Keratinocyte (primary cell): ENCODE data around the gene CACNA2D4. TPM values are rescaled to one million over a fixed set of nuclear protein-coding genes. Genes with fewer than 3 reads are reported as not detected.
A peak's percentile ranks its signal among the peaks of the same experiment; 100 is the strongest.

Experiments
- DNase-seq: peaks from one replicate; pipeline ENCODE4 v3.0.0-alpha.2; 2011; ENCODE audit warnings: low read depth, missing footprints, low spot score
- FAIRE-seq: peaks from 2 replicates; lab custom pipeline; 2011; peaks lifted over from hg19 to GRCh38; lab: Jason Lieb, UNC
- H2AFZ ChIP-seq: 2 replicates; pipeline ENCODE4 v1.6.0; 2012; ENCODE audit warnings: low read length, control low read depth, inconsistent platforms; ENCODE audit not compliant: control insufficient read depth
- H3K27ac ChIP-seq: 2 replicates; pipeline ENCODE4 v1.5.1; 2011; ENCODE audit warnings: low read length; ENCODE audit not compliant: control insufficient read depth, insufficient read depth
- H3K27me3 ChIP-seq: 3 replicates; pipeline ENCODE4 v1.6.0; 2011; ENCODE audit warnings: low read length; ENCODE audit not compliant: control insufficient read depth, insufficient read depth; ENCODE audit errors: extremely low read depth
- H3K36me3 ChIP-seq, 2 experiments: 2 replicates in 1 of 2; 3 replicates in 1 of 2; pipeline ENCODE4 v1.5.1; 2011; ENCODE audit warnings: low read length in 2 of 2, mild to moderate bottlenecking in 1 of 2; ENCODE audit not compliant: control insufficient read depth in 2 of 2, insufficient read depth in 2 of 2; ENCODE audit errors: extremely low read depth in 1 of 2
- H3K4me1 ChIP-seq: 3 replicates; pipeline ENCODE4 v1.5.1; 2011; ENCODE audit warnings: low read length; ENCODE audit not compliant: control insufficient read depth, insufficient read depth; ENCODE audit errors: extremely low read depth
- H3K4me2 ChIP-seq: 3 replicates; pipeline ENCODE4 v1.6.0; 2011; ENCODE audit warnings: low read depth, low read length; ENCODE audit not compliant: control insufficient read depth, insufficient read depth; ENCODE audit errors: extremely low read depth
- H3K4me3 ChIP-seq, 3 experiments: fragments of 200-600 bp in 1 of 3; sonication (generic) in 1 of 3; 2 replicates in 2 of 3; 3 replicates in 1 of 3; pipeline ENCODE4 v1.5.1; 2011 to 2016; ENCODE audit warnings: low read length in 3 of 3, mild to moderate bottlenecking in 3 of 3, control low read depth in 2 of 3, inconsistent platforms in 1 of 3, low read depth in 1 of 3, mixed read lengths in 1 of 3, mixed run types in 1 of 3, moderate library complexity in 1 of 3; ENCODE audit not compliant: control insufficient read depth in 2 of 3, insufficient read depth in 2 of 3; ENCODE audit errors: extremely low read depth in 1 of 3
- H3K79me2 ChIP-seq: 2 replicates; pipeline ENCODE4 v1.6.0; 2012; ENCODE audit warnings: low read length; ENCODE audit not compliant: control insufficient read depth, insufficient read depth
- H3K9ac ChIP-seq: 3 replicates; pipeline ENCODE4 v1.6.0; 2011; ENCODE audit warnings: low read length; ENCODE audit not compliant: control insufficient read depth, insufficient read depth; ENCODE audit errors: extremely low read depth
- H3K9me1 ChIP-seq: 3 replicates; pipeline ENCODE4 v1.6.0; 2011; ENCODE audit warnings: low read length; ENCODE audit not compliant: control insufficient read depth, insufficient read depth; ENCODE audit errors: extremely low read depth
- H3K9me3 ChIP-seq: 2 replicates; pipeline ENCODE4 v1.5.1; 2012; ENCODE audit warnings: low read depth, low read length; ENCODE audit not compliant: control insufficient read depth
- H4K20me1 ChIP-seq: 3 replicates; pipeline ENCODE4 v1.6.0; 2011; ENCODE audit warnings: low read length; ENCODE audit not compliant: control insufficient read depth, insufficient read depth; ENCODE audit errors: extremely low read depth
- EZH2 ChIP-seq: IDR thresholded peaks from one replicate; pipeline ENCODE4 v1.6.1; 2012; ENCODE audit warnings: inconsistent platforms, mild to moderate bottlenecking, low read length, moderate library complexity
- dilution Hi-C: fragments of 300-500 bp; cut with MboI; formaldehyde crosslinking; loops from one replicate; pipeline ENCODE4 v1.7.0; 2020; ENCODE audit warnings: low sequenced_read_pairs; ENCODE audit not compliant: extremely low pct_ligation_motif_present
- polyA plus RNA-seq, 5 experiments: library from polyadenylated mRNA; depleted of rRNA in 3 of 5; stranded (reverse) in 3 of 5; stranded (forward) in 1 of 5; unstranded in 1 of 5; fragments of >200 nt; gene quantifications; 1 replicate in 1 of 5; 2 replicates in 3 of 5; 3 replicates in 1 of 5; pipeline versions ENCODE4 v1.2.1 to v1.2.3, GENCODE V29; 2011 to 2012; ENCODE audit warnings: missing spikeins in 2 of 5, low read depth in 1 of 5, low replicate concordance in 1 of 5
- TF ChIP-seq, protein P1 (sequence below), 3 experiments: IDR thresholded peaks in 1 of 3; conservative IDR thresholded peaks in 1 of 3; optimal IDR thresholded peaks in 1 of 3; 2 replicates in 2 of 3; 3 replicates in 1 of 3; pipeline versions ENCODE3 to v1.5.1; 2011; ENCODE audit warnings: low read length in 3 of 3, mild to moderate bottlenecking in 3 of 3, moderate library complexity in 2 of 3, control low read depth in 1 of 3, inconsistent platforms in 1 of 3; ENCODE audit not compliant: insufficient read depth in 2 of 3; ENCODE audit errors: extremely low read depth in 1 of 3

The CACNA2D4 gene
- polyA plus RNA-seq, 1 donor (not counting 4 experiments of a cell fraction or from before 2014, with no cell fraction given) = 0.09 TPM

DNA sequence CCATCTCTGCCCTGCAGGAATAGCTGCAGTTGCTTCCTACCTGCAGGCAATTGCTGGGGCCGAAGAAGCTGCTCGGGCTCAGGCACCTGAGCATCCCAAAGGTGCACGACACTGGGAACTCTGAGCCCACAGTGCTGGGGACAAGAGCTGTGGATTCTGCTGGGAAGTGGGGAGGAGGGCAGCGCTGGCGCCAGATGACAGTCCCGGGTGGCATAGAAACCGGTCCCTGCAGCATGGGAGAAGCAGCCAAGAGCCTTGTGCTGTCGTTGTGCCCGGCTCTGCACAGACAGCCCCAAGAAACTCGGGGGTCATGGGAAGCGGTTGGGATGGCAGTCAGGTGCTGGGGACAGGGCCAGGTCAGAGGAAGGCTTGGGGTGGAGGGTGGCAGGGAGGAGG lies 97.6 kb downstream of the CACNA2D4 start:
- Histone ChIP-seq H3K9me1 (no peaks in the 10 kb centered on the region), H3K4me2 (no peak overlapping the region), H3K4me1 (no peaks in the 10 kb centered on the region), H3K27me3 (peaks cover 54% of the 10 kb centered on the region), H2AFZ (no peak overlapping the region), H4K20me1 (no peaks in the 10 kb centered on the region), H3K36me3 (no peaks in the 10 kb centered on the region), H3K9me3 (no peaks in the 10 kb centered on the region), H3K9ac (no peak overlapping the region), H3K4me3 (no peak overlapping the region), H3K79me2 (no peaks in the 10 kb centered on the region), H3K27ac (no peak overlapping the region)
- dilution Hi-C loops = no loop called here
- TF ChIP-seq EZH2 = no peak
- TF ChIP-seq, protein P1, sequence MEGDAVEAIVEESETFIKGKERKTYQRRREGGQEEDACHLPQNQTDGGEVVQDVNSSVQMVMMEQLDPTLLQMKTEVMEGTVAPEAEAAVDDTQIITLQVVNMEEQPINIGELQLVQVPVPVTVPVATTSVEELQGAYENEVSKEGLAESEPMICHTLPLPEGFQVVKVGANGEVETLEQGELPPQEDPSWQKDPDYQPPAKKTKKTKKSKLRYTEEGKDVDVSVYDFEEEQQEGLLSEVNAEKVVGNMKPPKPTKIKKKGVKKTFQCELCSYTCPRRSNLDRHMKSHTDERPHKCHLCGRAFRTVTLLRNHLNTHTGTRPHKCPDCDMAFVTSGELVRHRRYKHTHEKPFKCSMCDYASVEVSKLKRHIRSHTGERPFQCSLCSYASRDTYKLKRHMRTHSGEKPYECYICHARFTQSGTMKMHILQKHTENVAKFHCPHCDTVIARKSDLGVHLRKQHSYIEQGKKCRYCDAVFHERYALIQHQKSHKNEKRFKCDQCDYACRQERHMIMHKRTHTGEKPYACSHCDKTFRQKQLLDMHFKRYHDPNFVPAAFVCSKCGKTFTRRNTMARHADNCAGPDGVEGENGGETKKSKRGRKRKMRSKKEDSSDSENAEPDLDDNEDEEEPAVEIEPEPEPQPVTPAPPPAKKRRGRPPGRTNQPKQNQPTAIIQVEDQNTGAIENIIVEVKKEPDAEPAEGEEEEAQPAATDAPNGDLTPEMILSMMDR (optimal IDR thresholded peaks at IDR 0.05 in 1 of 3, IDR thresholded peaks at IDR 0.05 in 1 of 3, conservative IDR thresholded peaks at IDR 0.05 in 1 of 3; ENCODE audit: extremely low read depth in 1 of 3, insufficient read depth in 2 of 3, low read length in 3 of 3) = no peak
- DNase-seq (no peak), FAIRE-seq (no peak)

DNA sequence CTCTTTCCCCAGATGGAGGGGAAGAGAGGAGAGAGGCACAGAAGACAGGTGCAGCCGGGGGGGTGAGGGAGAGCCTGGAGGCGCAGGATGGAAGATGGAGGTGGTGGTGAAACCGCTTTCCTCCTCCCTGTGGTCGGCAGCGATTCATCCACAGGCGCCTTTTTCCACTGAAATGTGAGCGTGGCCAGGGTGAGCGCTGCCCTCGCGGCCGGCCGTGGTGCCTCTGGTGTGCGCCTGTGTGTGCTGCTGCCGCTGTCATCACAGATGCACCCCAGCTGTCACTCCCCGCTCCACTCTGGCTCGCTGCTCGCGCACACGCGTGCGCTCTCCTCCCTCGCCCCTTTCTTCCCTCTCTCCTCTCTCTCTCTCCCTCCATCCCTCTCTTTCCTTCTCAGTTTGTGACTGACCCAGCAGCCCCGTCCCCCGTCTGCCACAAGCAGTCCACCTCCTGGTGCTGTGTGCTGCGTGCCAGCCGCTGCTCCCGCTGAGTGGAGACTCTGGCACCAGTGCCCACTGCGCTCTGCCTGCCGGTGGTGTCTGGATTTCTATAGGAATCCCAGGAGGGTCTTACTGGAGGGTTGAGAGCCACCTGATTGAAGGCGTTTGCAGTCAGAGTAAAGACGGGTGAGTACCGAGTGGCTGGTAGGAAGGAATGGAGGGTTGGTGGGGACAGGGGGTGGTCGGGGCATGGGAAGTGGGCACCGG lies 98.1 kb downstream of the CACNA2D4 start, which contains the start of gene LRTM2:
Gene LRTM2, plus strand, starts transcription at position 375 of the 705 bp plus-strand sequence. CDS start 7,584 bp downstream, outside the sequence.
- H3K79me2 ChIP-seq = no peaks in the 10 kb centered on the region
- H3K4me1 ChIP-seq = no peaks in the 10 kb centered on the region
- no peak for FAIRE-seq
- dilution Hi-C loops = no loop called here
- H3K27me3 ChIP-seq = peaks cover 56% of the 10 kb centered on the region
- H3K4me3 ChIP-seq = no peak within 1 kb of the TSS
- H2AFZ ChIP-seq = no peak within 1 kb of the TSS
- H3K4me2 ChIP-seq = no peak within 1 kb of the TSS
- H3K36me3 ChIP-seq = no peaks in the 10 kb centered on the region
- H4K20me1 ChIP-seq = no peaks in the 10 kb centered on the region
- no peak for DNase-seq
- H3K9ac ChIP-seq = no peak within 1 kb of the TSS
- H3K27ac ChIP-seq = no peak within 1 kb of the TSS
- H3K9me3 ChIP-seq = no peaks in the 10 kb centered on the region
- peak; percentile 70 for TF ChIP-seq EZH2
- TF ChIP-seq, protein P1 (optimal IDR thresholded peaks at IDR 0.05 in 1 of 3, IDR thresholded peaks at IDR 0.05 in 1 of 3, conservative IDR thresholded peaks at IDR 0.05 in 1 of 3; ENCODE audit: extremely low read depth in 1 of 3, insufficient read depth in 2 of 3, low read length in 3 of 3) = no peak
- H3K9me1 ChIP-seq = no peaks in the 10 kb centered on the region
